Measurements from ENCODE around the gene CDK2. TPM values are rescaled to one million over a fixed set of nuclear protein-coding genes. Genes with fewer than 3 reads are reported as not detected.

The CDK2 gene
- total and polyA plus RNA-seq, 12 donors = 5.1 to 18.4 (median 8.4) TPM

- Histone ChIP-seq H3K27me3 (no peaks in the 10 kb centered on the region), H3K27ac (peak overlapping the region in 8 of 10 donors; percentile 6 to 99 (median 91)), H3K4me3 (peak overlapping the region in 1 of 10 donors; percentile 8), H3K36me3 (peaks cover 0 to 7% (median 0%) of the 10 kb centered on the region in 9 donors), H3K9me3 (no peaks in the 10 kb centered on the region), H3K4me1 (peaks cover 4 to 68% (median 37%) of the 10 kb centered on the region in 9 donors)
- DNase-seq (peak; percentile 11 to 24), ATAC-seq (no peak)
- WGBS, 2 donors = 56 to 61% methylated on average over 8 of the region's 8 CpGs
- intact Hi-C loops (cut with DNase I) = loop anchor here in 7 of 10 donors (5.0 kb wide), 6 partner anchors 43 to 113 kb away; partner anchors contain the start of genes DNAJC14 (in 2 of the 7), RAB5B (in 1 of the 7) and RPS26 (in 1 of the 7)
- TF ChIP-seq, protein P1, sequence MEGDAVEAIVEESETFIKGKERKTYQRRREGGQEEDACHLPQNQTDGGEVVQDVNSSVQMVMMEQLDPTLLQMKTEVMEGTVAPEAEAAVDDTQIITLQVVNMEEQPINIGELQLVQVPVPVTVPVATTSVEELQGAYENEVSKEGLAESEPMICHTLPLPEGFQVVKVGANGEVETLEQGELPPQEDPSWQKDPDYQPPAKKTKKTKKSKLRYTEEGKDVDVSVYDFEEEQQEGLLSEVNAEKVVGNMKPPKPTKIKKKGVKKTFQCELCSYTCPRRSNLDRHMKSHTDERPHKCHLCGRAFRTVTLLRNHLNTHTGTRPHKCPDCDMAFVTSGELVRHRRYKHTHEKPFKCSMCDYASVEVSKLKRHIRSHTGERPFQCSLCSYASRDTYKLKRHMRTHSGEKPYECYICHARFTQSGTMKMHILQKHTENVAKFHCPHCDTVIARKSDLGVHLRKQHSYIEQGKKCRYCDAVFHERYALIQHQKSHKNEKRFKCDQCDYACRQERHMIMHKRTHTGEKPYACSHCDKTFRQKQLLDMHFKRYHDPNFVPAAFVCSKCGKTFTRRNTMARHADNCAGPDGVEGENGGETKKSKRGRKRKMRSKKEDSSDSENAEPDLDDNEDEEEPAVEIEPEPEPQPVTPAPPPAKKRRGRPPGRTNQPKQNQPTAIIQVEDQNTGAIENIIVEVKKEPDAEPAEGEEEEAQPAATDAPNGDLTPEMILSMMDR (IDR thresholded peaks at IDR 0.05) = no peak
Observed at GRCh38 chr12:55929306-55929791, 37.3 kb upstream of the CDK2 start.

DNA sequence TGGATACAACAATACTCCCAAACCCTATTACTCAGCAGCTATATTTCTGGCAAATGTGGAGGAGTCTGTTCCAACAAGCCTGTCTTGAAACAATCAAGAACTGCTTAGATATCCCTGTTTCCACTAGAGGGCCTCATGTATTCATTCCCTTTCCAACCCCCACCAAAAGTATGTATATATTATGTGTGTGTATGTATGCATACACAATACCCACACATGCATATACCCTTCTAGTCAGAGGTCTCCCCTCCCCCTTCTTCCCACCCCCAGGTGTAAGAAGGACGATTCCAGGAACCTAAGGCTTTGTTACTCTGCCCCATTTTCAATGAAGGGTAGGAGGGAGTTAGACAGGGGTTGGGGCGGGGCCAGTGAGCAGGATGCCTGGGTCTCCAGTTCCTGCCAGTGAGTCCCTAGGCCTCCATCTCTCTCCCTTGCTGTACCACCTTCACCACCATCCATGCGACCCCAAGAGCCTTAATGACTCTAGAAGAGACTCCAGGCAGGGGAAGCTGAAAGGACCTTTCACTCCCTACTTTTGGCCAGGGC, 35.8 kb upstream of the CDK2 start, which contains the start of gene DGKA:
TSS of gene DGKA (plus strand) at position 392 of the 546 bp plus-strand sequence. CDS start 5,342 bp downstream, outside the sequence.
- Histone ChIP-seq H3K4me1 (peaks cover 3 to 74% (median 34%) of the 10 kb centered on the region in 9 donors), H3K4me3 (peak within 1 kb of the TSS; percentile 30 to 83 (median 76)), H3K36me3 (no peaks in the 10 kb centered on the region), H3K9me3 (no peaks in the 10 kb centered on the region), H3K27me3 (no peaks in the 10 kb centered on the region), H3K27ac (peak within 1 kb of the TSS; percentile 34 to 99 (median 76))
- DNase-seq (peak; percentile 18 to 30), ATAC-seq (no peak)
- intact Hi-C loops (cut with DNase I) = loop anchor here in 6 of 10 donors (2.0 to 10.0 kb wide), 7 partner anchors 96 to 196 kb away; partner anchors contain the start of genes DNAJC14 (in 2 of the 6), GDF11 (in 1 of the 6), ORMDL2 (in 1 of the 6) and RPS26 (in 1 of the 6)
- WGBS, 2 donors = 44% methylated on average over 3 of the region's 3 CpGs
- TF ChIP-seq, protein P1 (IDR thresholded peaks at IDR 0.05) = peak in 8 of 9 donors; percentile 8 to 69 (median 52)

DNA sequence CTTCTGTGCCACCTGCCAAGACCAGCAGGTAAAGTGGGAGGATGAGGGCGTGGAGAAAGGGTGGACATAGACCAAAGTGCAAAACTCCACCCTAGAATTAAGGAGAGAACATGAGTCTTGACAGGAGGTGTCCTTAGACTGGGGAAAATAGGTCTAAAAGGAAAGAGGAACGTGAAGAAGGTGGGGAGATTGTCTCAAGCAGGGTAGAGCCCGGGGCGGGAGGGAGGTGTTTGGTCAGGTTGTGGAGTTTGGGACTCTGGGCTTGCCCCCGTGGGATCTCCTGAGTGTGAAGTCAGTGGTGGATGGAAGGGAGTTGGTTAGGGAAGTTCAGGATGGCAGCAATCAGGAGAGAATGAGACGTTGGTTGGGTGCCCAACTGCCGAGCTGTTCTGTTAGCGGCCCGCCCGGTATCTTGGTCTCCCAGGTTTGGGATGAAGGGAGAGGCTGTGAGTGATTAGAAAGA, 35.3 kb upstream of the CDK2 start:
- TF ChIP-seq, protein P1 (IDR thresholded peaks at IDR 0.05) = no peak
- intact Hi-C loops (cut with DNase I) = loop anchor here in 6 of 10 donors (2.0 to 10.0 kb wide), 7 partner anchors 97 to 197 kb away; partner anchors contain the start of genes DNAJC14 (in 2 of the 6), GDF11 (in 1 of the 6), ORMDL2 (in 1 of the 6) and RPS26 (in 1 of the 6)
- H3K4me1 ChIP-seq = peaks cover 0 to 69% (median 28%) of the 10 kb centered on the region in 9 donors
- DNase-seq (no peak), ATAC-seq (no peak)
- no peaks in the 10 kb centered on the region for H3K9me3 ChIP-seq
- WGBS, 2 donors = 19% methylated on average over 10 of the region's 10 CpGs
- H3K27ac ChIP-seq = peak overlapping the region; percentile 34 to 99 (median 74)
- no peaks in the 10 kb centered on the region for H3K36me3 ChIP-seq
- H3K27me3 ChIP-seq = no peaks in the 10 kb centered on the region
- H3K4me3 ChIP-seq = peak overlapping the region; percentile 30 to 83 (median 76)

All from heart right ventricle (tissue), 16 donors.